PC-3 (cell line): Measurements from ENCODE around the gene TM9SF4. TPM values are rescaled to one million over a fixed set of nuclear protein-coding genes. Genes with fewer than 3 reads are reported as not detected.

Experiments
- ATAC-seq: fragments of 200-7000 bp; cut with Tn5 transposase; 2 replicates; pipeline ENCODE4 v1.9.1; 2020; ENCODE audit warnings: mild to moderate bottlenecking, moderate library complexity
- BruUV-seq: library from RNA; stranded (reverse); fragments of 400-500 nt; replicated peaks from 2 replicates; lab custom pipeline; 2021; lab: Mats Ljungman, UMichigan
- CTCF ChIA-PET: fragments of 300-600 bp; sonication (Branson Sonifier 250); formaldehyde crosslinking; loops from one replicate; lab custom pipeline; 2022; ENCODE audit warnings: antibody characterized with exemption; lab: Charles Lee
- POLR2A ChIA-PET: fragments of 300-600 bp; sonication (Branson Sonifier 250); formaldehyde crosslinking; loops from one replicate; lab custom pipeline; 2022; ENCODE audit warnings: antibody characterized with exemption; ENCODE audit not compliant: unreplicated experiment; lab: Charles Lee
- DNase-seq: peaks from one replicate; pipeline ENCODE4 v3.0.0-alpha.2; 2015
- H2AFZ ChIP-seq: fragments of 300-600 bp; sonication (generic); 2 replicates; pipeline ENCODE4 v1.6.0; 2016; ENCODE audit warnings: antibody characterized with exemption, low read length
- H3F3A ChIP-seq: fragments of 300-600 bp; sonication (generic); one replicate; pipeline ENCODE4 v1.6.0; 2017; ENCODE audit warnings: antibody characterized with exemption, low read length, control low read depth, mild to moderate bottlenecking; ENCODE audit not compliant: unreplicated experiment
- H3K27ac ChIP-seq: fragments of 300-600 bp; sonication (generic); 2 replicates; pipeline ENCODE4 v1.5.1; 2016; ENCODE audit warnings: mild to moderate bottlenecking, low read length
- H3K27me3 ChIP-seq: fragments of 300-600 bp; sonication (generic); 2 replicates; pipeline ENCODE4 v1.6.1; 2016; ENCODE audit warnings: low read length, mixed read lengths
- H3K36me3 ChIP-seq: fragments of 300-600 bp; sonication (generic); 2 replicates; pipeline ENCODE4 v1.6.1; 2016; ENCODE audit warnings: low read depth, mixed run types, low read length, mixed read lengths
- H3K4me1 ChIP-seq: fragments of 300-600 bp; sonication (generic); 2 replicates; pipeline ENCODE4 v1.5.1; 2016; ENCODE audit warnings: low read length; ENCODE audit not compliant: insufficient read depth
- H3K4me2 ChIP-seq: fragments of 300-600 bp; sonication (generic); 2 replicates; pipeline ENCODE4 v1.6.0; 2016; ENCODE audit warnings: low read length
- H3K4me3 ChIP-seq: fragments of 300-600 bp; sonication (generic); 2 replicates; pipeline ENCODE4 v1.5.1; 2016; ENCODE audit warnings: mild to moderate bottlenecking, low read length, mixed read lengths
- H3K79me2 ChIP-seq: fragments of 300-600 bp; sonication (generic); 2 replicates; pipeline ENCODE4 v1.6.1; 2017; ENCODE audit warnings: low read length, mixed read lengths
- H3K9ac ChIP-seq: fragments of 300-600 bp; sonication (generic); 2 replicates; pipeline ENCODE4 v1.6.0; 2016; ENCODE audit warnings: mild to moderate bottlenecking, low read length
- H3K9me2 ChIP-seq: fragments of 300-600 bp; sonication (generic); replicated peaks from 2 replicates; pipeline ENCODE4 v1.6.1; 2016; ENCODE audit warnings: mixed run types, low read length, mixed read lengths
- H3K9me3 ChIP-seq: fragments of 300-600 bp; sonication (generic); 2 replicates; pipeline ENCODE4 v1.6.1; 2016; ENCODE audit warnings: low read length, mixed read lengths
- H4K20me1 ChIP-seq: fragments of 300-600 bp; sonication (generic); 2 replicates; pipeline ENCODE4 v1.6.1; 2016; ENCODE audit warnings: low read length, mixed read lengths
- EZH2 ChIP-seq: fragments of 300-600 bp; sonication (generic); IDR thresholded peaks from one replicate; pipeline ENCODE4 v1.6.1; 2017; ENCODE audit warnings: antibody characterized with exemption, mild to moderate bottlenecking, low read length; ENCODE audit not compliant: unreplicated experiment
- EZH2phosphoT487 ChIP-seq: fragments of 300-600 bp; sonication (generic); IDR thresholded peaks from 2 replicates; pipeline ENCODE4 v1.6.1; 2018; ENCODE audit warnings: mild to moderate bottlenecking, antibody characterized with exemption, low read length, borderline replicate concordance
- intact Hi-C: fragments of 100-400 bp; cut with micrococcal nuclease; formaldehyde crosslinking; loops from 2 replicates; pipeline ENCODE4 v1.9.0; 2023
- total RNA-seq: library from RNA; depleted of rRNA; stranded (reverse); fragments of >200 nt; gene quantifications from 2 replicates; pipeline ENCODE4 v1.2.3, GENCODE V29; 2014
- TF ChIP-seq, protein P1 (sequence below): fragments of 300-600 bp; sonication (generic); conservative IDR thresholded peaks from 2 replicates; pipeline ENCODE4 v1.5.1; 2017; ENCODE audit warnings: antibody characterized with exemption, low read depth, mild to moderate bottlenecking, low read length

TM9SF4 gene
- total RNA-seq, 1 experiment from 2014 or later = 32.6 TPM

DNA sequence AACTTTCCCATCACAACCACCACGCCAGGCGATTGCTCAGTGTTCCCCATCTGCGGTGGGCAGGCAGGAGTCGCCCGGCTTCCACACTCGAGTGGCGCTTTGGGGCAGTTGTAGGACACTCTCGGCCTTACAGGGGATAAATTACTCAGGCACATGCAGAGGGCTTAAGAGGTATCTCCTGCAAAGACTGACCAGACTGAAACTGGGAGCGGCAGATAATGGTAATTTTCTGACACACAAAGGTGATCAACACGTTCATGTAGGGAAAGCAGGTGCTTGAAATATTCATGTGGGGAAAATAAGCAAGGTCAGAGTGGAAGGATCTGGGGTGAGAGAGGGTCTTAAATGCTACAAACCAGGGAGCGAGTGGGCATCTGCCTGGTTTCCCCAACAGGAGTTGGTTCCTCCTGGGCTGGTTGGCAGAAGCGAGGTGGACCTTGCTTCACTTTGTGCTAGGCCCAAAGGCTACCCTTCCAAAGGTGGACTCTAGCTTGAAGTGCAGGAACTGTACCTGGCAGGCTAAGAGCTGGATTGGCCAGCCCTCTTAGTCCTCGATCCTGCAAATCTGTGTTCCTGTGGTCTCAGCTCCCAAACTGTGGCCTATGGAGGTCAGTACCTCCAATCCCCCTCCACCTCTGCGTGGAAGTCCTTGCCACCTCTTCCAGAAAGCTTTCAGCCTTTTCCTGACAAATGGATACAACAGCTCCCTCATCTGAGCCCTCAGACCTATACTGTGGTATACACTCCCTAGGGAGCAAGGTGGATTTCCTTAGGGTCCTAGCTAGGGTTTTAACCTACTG lies 81.3 kb downstream of the TM9SF4 start:
- Histone ChIP-seq H3K4me1 (peaks cover 7% of the 10 kb centered on the region), H3K9ac (peak overlapping the region; percentile 75; the same call in 1 of the 2 replicates), H3F3A (no peaks in the 10 kb centered on the region), H3K4me2 (peak overlapping the region; percentile 88), H4K20me1 (no peaks in the 10 kb centered on the region), H2AFZ (peak overlapping the region; percentile 91), H3K36me3 (peaks cover 4% of the 10 kb centered on the region; the same call in 1 of the 2 replicates), H3K27me3 (no peaks in the 10 kb centered on the region), H3K9me3 (no peaks in the 10 kb centered on the region), H3K4me3 (peak overlapping the region; percentile 76), H3K27ac (no peak overlapping the region), H3K79me2 (no peaks in the 10 kb centered on the region), H3K9me2 (no peaks in the 10 kb centered on the region)
- TF ChIP-seq EZH2 = no peak
- TF ChIP-seq EZH2phosphoT487 = no peak
- TF ChIP-seq, protein P1, sequence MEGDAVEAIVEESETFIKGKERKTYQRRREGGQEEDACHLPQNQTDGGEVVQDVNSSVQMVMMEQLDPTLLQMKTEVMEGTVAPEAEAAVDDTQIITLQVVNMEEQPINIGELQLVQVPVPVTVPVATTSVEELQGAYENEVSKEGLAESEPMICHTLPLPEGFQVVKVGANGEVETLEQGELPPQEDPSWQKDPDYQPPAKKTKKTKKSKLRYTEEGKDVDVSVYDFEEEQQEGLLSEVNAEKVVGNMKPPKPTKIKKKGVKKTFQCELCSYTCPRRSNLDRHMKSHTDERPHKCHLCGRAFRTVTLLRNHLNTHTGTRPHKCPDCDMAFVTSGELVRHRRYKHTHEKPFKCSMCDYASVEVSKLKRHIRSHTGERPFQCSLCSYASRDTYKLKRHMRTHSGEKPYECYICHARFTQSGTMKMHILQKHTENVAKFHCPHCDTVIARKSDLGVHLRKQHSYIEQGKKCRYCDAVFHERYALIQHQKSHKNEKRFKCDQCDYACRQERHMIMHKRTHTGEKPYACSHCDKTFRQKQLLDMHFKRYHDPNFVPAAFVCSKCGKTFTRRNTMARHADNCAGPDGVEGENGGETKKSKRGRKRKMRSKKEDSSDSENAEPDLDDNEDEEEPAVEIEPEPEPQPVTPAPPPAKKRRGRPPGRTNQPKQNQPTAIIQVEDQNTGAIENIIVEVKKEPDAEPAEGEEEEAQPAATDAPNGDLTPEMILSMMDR = no peak
- intact Hi-C loops = no loop called here
- DNase-seq = no peak
- POLR2A ChIA-PET = no interaction called here
- ATAC-seq = peak; percentile 11; the same call in 1 of the 2 replicates
- CTCF ChIA-PET = no interaction called here
- no TSS peak for BruUV-seq

- Histone ChIP-seq H3K4me1 (peaks cover 7% of the 10 kb centered on the region), H3K9me2 (no peaks in the 10 kb centered on the region), H3K9ac (no peak overlapping the region), H4K20me1 (no peaks in the 10 kb centered on the region), H3K27me3 (no peaks in the 10 kb centered on the region), H3F3A (no peaks in the 10 kb centered on the region), H3K9me3 (no peaks in the 10 kb centered on the region), H3K4me2 (no peak overlapping the region), H3K27ac (no peak overlapping the region), H3K4me3 (no peak overlapping the region), H3K36me3 (peaks cover 9% of the 10 kb centered on the region; the same call in 1 of the 2 replicates), H2AFZ (no peak overlapping the region), H3K79me2 (no peaks in the 10 kb centered on the region)
- DNase-seq (no peak), ATAC-seq (no peak)
- TF ChIP-seq EZH2phosphoT487 = no peak
- TF ChIP-seq, protein P1 = no peak
- TF ChIP-seq EZH2 = no peak
- intact Hi-C loops = no loop called here
- BruUV-seq = no TSS peak
- POLR2A ChIA-PET = no interaction called here
- CTCF ChIA-PET = no interaction called here
These were observed 81.9 kb downstream of the TM9SF4 start for GRCh38 chr20:32191422-32191821.

GRCh38 chr20:32191873-32192272 lies 82.4 kb downstream of the TM9SF4 start:
- CTCF ChIA-PET = no interaction called here
- H3K9ac ChIP-seq = no peak overlapping the region
- H3K4me2 ChIP-seq = no peak overlapping the region
- no peaks in the 10 kb centered on the region for H3K79me2 ChIP-seq
- DNase-seq (no peak), ATAC-seq (no peak)
- no TSS peak for BruUV-seq
- intact Hi-C loops = no loop called here
- peaks cover 7% of the 10 kb centered on the region for H3K4me1 ChIP-seq
- H4K20me1 ChIP-seq = no peaks in the 10 kb centered on the region
- H3K9me2 ChIP-seq = no peaks in the 10 kb centered on the region
- H3K27ac ChIP-seq = no peak overlapping the region
- H3F3A ChIP-seq = no peaks in the 10 kb centered on the region
- no peaks in the 10 kb centered on the region for H3K9me3 ChIP-seq
- TF ChIP-seq EZH2 (no peak), EZH2phosphoT487 (no peak)
- TF ChIP-seq, protein P1 = no peak
- peaks cover 10% of the 10 kb centered on the region; the same call in 1 of the 2 replicates for H3K36me3 ChIP-seq
- no peaks in the 10 kb centered on the region for H3K27me3 ChIP-seq
- no peak overlapping the region for H2AFZ ChIP-seq
- POLR2A ChIA-PET = no interaction called here
- no peak overlapping the region for H3K4me3 ChIP-seq
